ENCODE results near the gene ABI1. TPM values are rescaled to one million over a fixed set of nuclear protein-coding genes. Genes with fewer than 3 reads are reported as not detected.
"Not testable (repeated sequence)": the region's sequence is repeated elsewhere in the genome, so short reads cannot be mapped to it uniquely, and the experiment has no call there.

ABI1 gene
- total and polyA plus RNA-seq, 3 experiments from 2014 or later = 35.9 to 79.7 (median 37.1) TPM

- Histone ChIP-seq H3K27me3 (ENCODE audit: insufficient read depth, low read length, poor library complexity, severe bottlenecking) (no peaks in the 10 kb centered on the region), H3K4me3 (ENCODE audit: low read length) (no peak overlapping the region), H3K36me3 (ENCODE audit: insufficient read depth, low read length) (no peaks in the 10 kb centered on the region), H3K27ac (ENCODE audit: low read depth, low read length) (no peak overlapping the region), H3K9me3 (ENCODE audit: low read length) (no peaks in the 10 kb centered on the region), H3K4me1 (ENCODE audit: insufficient read depth, low read length) (peaks cover 48% of the 10 kb centered on the region)
- ChIA-PET POLR2A (no interaction called here), CTCF (no interaction called here)
- peak overlapping the region in 1 of 7 donors; percentile 34 for H3K4me3 Mint-ChIP-seq
- DNase-seq = no peak
- no peaks in the 10 kb centered on the region for H3K9me3 Mint-ChIP-seq
- no peak overlapping the region for H3K27ac Mint-ChIP-seq
- H3K27me3 Mint-ChIP-seq = no peaks in the 10 kb centered on the region
- peaks cover 74 to 96% (median 88%) of the 10 kb centered on the region in 3 donors for H3K4me1 Mint-ChIP-seq
- H3K36me3 Mint-ChIP-seq = peaks cover 0 to 15% (median 6%) of the 10 kb centered on the region in 3 donors
Observed at GRCh38 chr10:26801274-26801673, 59.5 kb downstream of the ABI1 start.

DNA sequence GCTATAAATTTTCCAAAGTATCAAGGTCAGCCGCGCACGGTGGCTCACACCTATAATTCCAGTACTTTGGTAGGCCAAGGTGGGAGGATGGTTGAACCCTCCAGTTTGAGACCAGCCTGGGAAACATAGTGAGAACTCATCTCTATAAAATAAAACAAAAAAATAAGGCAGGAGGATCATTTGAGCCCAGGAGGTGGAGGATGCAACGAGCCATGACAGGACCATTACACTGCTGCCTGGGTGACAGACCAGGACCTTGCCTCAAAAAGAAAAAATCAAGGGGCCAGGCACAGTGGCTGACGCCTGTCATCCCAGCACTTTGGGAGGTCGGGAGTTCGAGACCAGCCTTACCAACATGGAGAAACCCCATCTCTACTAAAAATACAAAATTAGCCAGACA, 60.3 kb downstream of the ABI1 start:
- POLR2A ChIA-PET = no interaction called here
- peaks cover 71 to 95% (median 87%) of the 10 kb centered on the region in 3 donors for H3K4me1 Mint-ChIP-seq
- CTCF ChIA-PET = no interaction called here
- Histone ChIP-seq H3K4me1 (ENCODE audit: insufficient read depth, low read length) (peaks cover 39% of the 10 kb centered on the region), H3K9me3 (ENCODE audit: low read length) (no peaks in the 10 kb centered on the region), H3K27ac (ENCODE audit: low read depth, low read length) (no peak overlapping the region), H3K27me3 (ENCODE audit: insufficient read depth, low read length, poor library complexity, severe bottlenecking) (no peaks in the 10 kb centered on the region), H3K4me3 (ENCODE audit: low read length) (no peak overlapping the region), H3K36me3 (ENCODE audit: insufficient read depth, low read length) (no peaks in the 10 kb centered on the region)
- peaks cover 0 to 2% (median under 1%) of the 10 kb centered on the region in 5 donors for H3K9me3 Mint-ChIP-seq
- no peak overlapping the region for H3K27ac Mint-ChIP-seq
- H3K4me3 Mint-ChIP-seq = no peak overlapping the region
- DNase-seq = no peak
- peaks cover 1 to 17% (median 6%) of the 10 kb centered on the region in 3 donors for H3K36me3 Mint-ChIP-seq
- no peaks in the 10 kb centered on the region for H3K27me3 Mint-ChIP-seq

DNA sequence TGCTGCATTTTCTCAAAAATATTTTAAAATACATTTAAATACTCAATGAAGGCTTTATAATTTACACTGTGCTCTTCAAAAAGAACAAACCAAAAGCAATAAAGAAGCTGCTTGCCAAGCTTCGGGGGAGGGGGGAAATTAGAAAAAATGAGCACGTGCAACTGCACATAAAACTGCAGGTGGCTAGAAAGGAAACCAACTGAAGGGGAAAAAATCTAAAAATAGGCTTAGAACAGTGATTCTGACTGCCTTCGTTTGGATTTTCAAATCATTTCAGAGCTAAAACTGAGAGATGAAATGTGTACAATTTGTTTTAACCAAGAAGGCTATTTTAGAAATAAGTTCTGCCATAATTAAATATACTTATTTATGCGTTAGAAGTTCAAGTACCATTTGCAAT, 61.4 kb downstream of the ABI1 start:
- no peaks in the 10 kb centered on the region for H3K27me3 Mint-ChIP-seq
- H3K27ac Mint-ChIP-seq = no peak overlapping the region
- DNase-seq = peak in 2 of 5 donors; percentile 14 to 29
- POLR2A ChIA-PET = no interaction called here
- Histone ChIP-seq H3K4me1 (ENCODE audit: insufficient read depth, low read length) (peaks cover 28% of the 10 kb centered on the region), H3K27me3 (ENCODE audit: insufficient read depth, low read length, poor library complexity, severe bottlenecking) (no peaks in the 10 kb centered on the region), H3K9me3 (ENCODE audit: low read length) (no peaks in the 10 kb centered on the region), H3K27ac (ENCODE audit: low read depth, low read length) (no peak overlapping the region), H3K4me3 (ENCODE audit: low read length) (no peak overlapping the region), H3K36me3 (ENCODE audit: insufficient read depth, low read length) (no peaks in the 10 kb centered on the region)
- peak overlapping the region in 3 of 7 donors; percentile 22 to 55 (median 35) for H3K4me3 Mint-ChIP-seq
- peaks cover 6 to 20% (median 10%) of the 10 kb centered on the region in 3 donors for H3K36me3 Mint-ChIP-seq
- CTCF ChIA-PET = no interaction called here
- H3K4me1 Mint-ChIP-seq = peaks cover 67 to 93% (median 81%) of the 10 kb centered on the region in 3 donors
- peaks cover 0 to 5% (median 4%) of the 10 kb centered on the region in 5 donors for H3K9me3 Mint-ChIP-seq

DNA sequence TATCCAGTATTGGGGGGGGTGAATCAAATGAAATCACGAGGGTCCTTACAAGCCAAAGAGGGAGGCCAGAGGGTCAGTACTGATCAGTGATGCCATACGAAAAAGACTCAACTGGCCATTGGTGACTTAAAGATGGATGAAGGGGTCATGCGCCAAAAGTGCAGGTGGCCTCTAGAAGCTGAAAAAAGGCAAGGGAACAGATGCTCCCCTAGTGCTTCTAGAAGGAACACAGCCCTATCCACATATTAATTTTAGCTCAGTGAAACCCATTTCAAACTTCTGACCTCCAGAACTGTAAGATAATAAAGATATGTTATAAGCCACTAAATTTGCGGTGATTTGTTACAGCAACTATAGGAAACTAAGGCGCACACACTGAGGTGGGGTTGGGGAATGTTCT, 62.5 kb downstream of the ABI1 start:
- Histone ChIP-seq H3K9me3 (ENCODE audit: low read length) (no peaks in the 10 kb centered on the region), H3K4me3 (ENCODE audit: low read length) (no peak overlapping the region), H3K27ac (ENCODE audit: low read depth, low read length) (no peak overlapping the region), H3K36me3 (ENCODE audit: insufficient read depth, low read length) (no peaks in the 10 kb centered on the region), H3K4me1 (ENCODE audit: insufficient read depth, low read length) (peaks cover 23% of the 10 kb centered on the region), H3K27me3 (ENCODE audit: insufficient read depth, low read length, poor library complexity, severe bottlenecking) (no peaks in the 10 kb centered on the region)
- Mint-ChIP-seq H3K4me3 (no peak overlapping the region), H3K36me3 (peaks cover 6 to 21% (median 10%) of the 10 kb centered on the region in 3 donors), H3K4me1 (peaks cover 61 to 89% (median 76%) of the 10 kb centered on the region in 3 donors), H3K27me3 (no peaks in the 10 kb centered on the region), H3K9me3 (peaks cover 0 to 5% (median 4%) of the 10 kb centered on the region in 5 donors), H3K27ac (peak overlapping the region in 2 of 8 donors; percentile 11 to 55)
- ChIA-PET CTCF (no interaction called here), POLR2A (no interaction called here)
- DNase-seq = no peak

DNA sequence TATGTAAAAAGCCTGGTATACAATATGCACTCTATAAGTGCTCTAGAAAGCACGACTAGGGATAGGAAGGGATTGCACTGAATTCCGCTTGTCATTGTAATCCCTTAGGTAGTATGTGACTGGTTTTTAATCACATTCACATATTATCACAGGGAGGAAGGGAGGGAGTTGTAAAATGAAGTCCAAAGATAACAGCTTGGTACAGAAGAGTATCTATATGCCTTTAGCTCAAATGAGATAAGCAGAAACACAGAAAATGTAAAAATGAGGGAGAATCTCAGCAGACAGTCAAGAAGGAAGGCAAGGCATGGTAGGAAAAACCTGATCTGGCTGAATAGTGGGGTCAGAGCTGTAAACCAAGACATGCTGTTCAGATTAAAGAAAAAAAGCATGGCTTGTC, 63.4 kb downstream of the ABI1 start:
- H3K27me3 Mint-ChIP-seq = no peaks in the 10 kb centered on the region
- POLR2A ChIA-PET = no interaction called here
- peak overlapping the region in 1 of 8 donors; percentile 12 for H3K27ac Mint-ChIP-seq
- no peak for DNase-seq
- Histone ChIP-seq H3K27ac (ENCODE audit: low read depth, low read length) (no peak overlapping the region), H3K36me3 (ENCODE audit: insufficient read depth, low read length) (no peaks in the 10 kb centered on the region), H3K4me1 (ENCODE audit: insufficient read depth, low read length) (peaks cover 13% of the 10 kb centered on the region), H3K9me3 (ENCODE audit: low read length) (no peaks in the 10 kb centered on the region), H3K27me3 (ENCODE audit: insufficient read depth, low read length, poor library complexity, severe bottlenecking) (no peaks in the 10 kb centered on the region), H3K4me3 (ENCODE audit: low read length) (no peak overlapping the region)
- no peak overlapping the region for H3K4me3 Mint-ChIP-seq
- H3K9me3 Mint-ChIP-seq = peaks cover 0 to 5% (median 4%) of the 10 kb centered on the region in 5 donors
- peaks cover 6 to 21% (median 8%) of the 10 kb centered on the region in 3 donors for H3K36me3 Mint-ChIP-seq
- CTCF ChIA-PET = no interaction called here
- H3K4me1 Mint-ChIP-seq = peaks cover 59 to 88% (median 76%) of the 10 kb centered on the region in 3 donors

GRCh38 chr10:26792758-26793495, 67.8 kb downstream of the ABI1 start:
- no peak for DNase-seq
- no peaks in the 10 kb centered on the region for H3K27me3 Mint-ChIP-seq

DNA sequence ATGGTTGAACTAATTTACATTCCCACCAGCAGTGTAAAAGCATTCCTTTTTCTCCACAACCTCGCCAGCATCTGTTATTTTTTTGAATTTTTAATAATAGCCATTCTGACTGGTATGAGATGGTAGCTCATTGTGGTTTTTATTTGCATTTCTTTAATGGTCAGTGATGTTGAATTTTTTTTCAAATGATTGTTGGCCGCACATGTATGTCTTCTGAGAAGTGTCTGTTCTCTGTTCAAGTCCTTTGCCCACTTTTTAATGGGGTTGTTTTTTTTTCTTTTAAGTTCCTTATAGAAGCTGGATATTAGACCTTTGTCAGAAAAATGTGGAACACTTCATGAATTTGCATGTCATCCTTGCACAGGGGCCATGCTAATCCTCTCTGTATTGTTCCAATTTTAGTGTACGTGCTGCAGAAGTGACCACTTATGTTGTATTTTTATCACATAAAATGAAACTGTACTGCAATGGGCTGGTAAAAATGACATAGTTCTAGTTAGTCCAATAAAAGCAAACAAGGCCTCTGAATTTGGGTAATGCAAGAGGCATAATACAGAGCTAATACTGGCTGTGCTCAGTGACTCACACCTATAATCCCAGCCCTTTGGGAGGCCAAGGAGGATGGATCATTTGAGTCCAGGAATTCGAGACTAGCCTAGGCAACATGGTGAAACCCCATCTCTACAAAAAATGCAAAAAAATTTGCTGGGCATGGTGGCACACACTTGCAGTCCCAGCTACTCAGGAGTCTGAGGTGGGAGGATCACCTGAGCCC, 70.3 kb downstream of the ABI1 start:
- Mint-ChIP-seq H3K27ac (peak overlapping the region in 1 of 8 donors; percentile 44), H3K4me1 (peaks cover 57 to 83% (median 81%) of the 10 kb centered on the region in 3 donors), H3K4me3 (no peak overlapping the region), H3K36me3 (peaks cover 11 to 42% (median 22%) of the 10 kb centered on the region in 3 donors), H3K9me3 (peaks cover 0 to 4% (median 2%) of the 10 kb centered on the region in 5 donors), H3K27me3 (no peaks in the 10 kb centered on the region)
- DNase-seq = no peak
- no peak overlapping the region for H3K4me3 ChIP-seq (ENCODE audit: low read length)
- no peaks in the 10 kb centered on the region for H3K27me3 ChIP-seq (ENCODE audit: insufficient read depth, low read length, poor library complexity, severe bottlenecking)
- CTCF ChIA-PET = no interaction called here
- no peak overlapping the region for H3K27ac ChIP-seq (ENCODE audit: low read depth, low read length)
- no peaks in the 10 kb centered on the region for H3K4me1 ChIP-seq (ENCODE audit: insufficient read depth, low read length)
- H3K9me3 ChIP-seq (ENCODE audit: low read length) = no peaks in the 10 kb centered on the region
- POLR2A ChIA-PET = no interaction called here
- no peaks in the 10 kb centered on the region for H3K36me3 ChIP-seq (ENCODE audit: insufficient read depth, low read length)

More at GRCh38 chr10:26792758-26793495, 67.8 kb downstream of the ABI1 start:
- Mint-ChIP-seq H3K9me3 (peaks cover 0 to 5% (median 4%) of the 10 kb centered on the region in 5 donors), H3K4me1 (peaks cover 53 to 80% (median 73%) of the 10 kb centered on the region in 3 donors), H3K4me3 (peak overlapping the region in 2 of 7 donors; percentile 28 to 32), H3K27ac (peak overlapping the region in 5 of 8 donors; percentile 21 to 93 (median 49)), H3K36me3 (peaks cover 13 to 31% (median 19%) of the 10 kb centered on the region in 3 donors)
- Histone ChIP-seq H3K9me3 (ENCODE audit: low read length) (no peaks in the 10 kb centered on the region), H3K27me3 (ENCODE audit: insufficient read depth, low read length, poor library complexity, severe bottlenecking) (no peaks in the 10 kb centered on the region), H3K36me3 (ENCODE audit: insufficient read depth, low read length) (no peaks in the 10 kb centered on the region), H3K4me1 (ENCODE audit: insufficient read depth, low read length) (no peaks in the 10 kb centered on the region), H3K27ac (ENCODE audit: low read depth, low read length) (no peak overlapping the region), H3K4me3 (ENCODE audit: low read length) (no peak overlapping the region)
- POLR2A ChIA-PET = no interaction called here
- CTCF ChIA-PET = no interaction called here

GRCh38 chr10:26789779-26790178, 71.0 kb downstream of the ABI1 start:
- CTCF ChIA-PET, POLR2A ChIA-PET, H3K4me3 Mint-ChIP-seq: not testable (repeated sequence)

More at GRCh38 chr10:26789779-26790178, 71.0 kb downstream of the ABI1 start:
- peaks cover 7 to 46% (median 19%) of the 10 kb centered on the region in 3 donors for H3K36me3 Mint-ChIP-seq
- not testable (repeated sequence) for H3K27ac ChIP-seq (ENCODE audit: low read depth, low read length); H3K9me3 ChIP-seq (ENCODE audit: low read length); H3K9me3 Mint-ChIP-seq; H3K27me3 ChIP-seq (ENCODE audit: insufficient read depth, low read length, poor library complexity, severe bottlenecking); H3K4me3 ChIP-seq (ENCODE audit: low read length); H3K27me3 Mint-ChIP-seq; DNase-seq; H3K4me1 ChIP-seq (ENCODE audit: insufficient read depth, low read length); H3K36me3 ChIP-seq (ENCODE audit: insufficient read depth, low read length)
- H3K4me1 Mint-ChIP-seq = peaks cover 57 to 85% (median 82%) of the 10 kb centered on the region in 3 donors
- peak overlapping the region in 3 of 8 donors; percentile 30 to 78 (median 44) for H3K27ac Mint-ChIP-seq

Data from CD8-positive, alpha-beta memory T cell (primary cell).